ENCODE data around the gene MORF4L1. TPM values are rescaled to one million over a fixed set of nuclear protein-coding genes. Genes with fewer than 3 reads are reported as not detected.

The MORF4L1 gene
- total RNA-seq, 1 experiment from 2014 or later = 216 TPM

Other genes starting within 250 kb of the MORF4L1 start
- gene CHRNB4, start 231.7 kb upstream of the MORF4L1 start, total RNA-seq (2014; rRNA removed) = not detected in 2 replicates
- 4.2 and 5.2 TPM in 2 replicates for gene ADAMTS7, start 61.4 kb upstream of the MORF4L1 start, total RNA-seq (2014; rRNA removed)
- gene CTSH, start 72.2 kb downstream of the MORF4L1 start, total RNA-seq (2014; rRNA removed) = 136 and 146 TPM in 2 replicates
- gene RASGRF1, start 217.9 kb downstream of the MORF4L1 start, total RNA-seq (2014; rRNA removed) = not detected in 2 replicates